ENCODE measurements around the gene AKAP9.

Gene AKAP9

DNA sequence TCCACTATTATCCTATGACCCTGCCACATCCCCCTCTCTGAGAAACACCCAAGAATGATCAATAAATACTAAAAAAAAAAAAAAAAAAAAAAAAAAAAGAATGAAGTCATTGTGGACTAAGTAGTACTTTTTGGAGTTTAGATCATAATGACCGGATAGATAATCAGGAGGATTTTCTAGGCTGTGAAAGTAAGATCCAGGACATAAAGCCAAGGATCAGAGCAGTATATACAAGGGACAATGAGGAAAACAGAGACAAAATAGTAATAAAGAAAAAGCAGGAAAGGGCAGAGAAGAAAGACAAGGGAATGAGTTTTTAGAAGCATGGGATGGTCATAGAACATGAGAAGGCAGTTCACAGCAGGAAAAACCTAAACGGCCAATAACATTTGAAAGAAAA lies 87.6 kb downstream of the AKAP9 start:
- H3K4me2 ChIP-seq: no peak overlapping the region
- no peak overlapping the region for H3K27ac ChIP-seq
- H3K4me3 ChIP-seq (IDR thresholded peaks at IDR 0.05; ENCODE audit: insufficient read depth, low read depth, low read length): no peak overlapping the region
- no peaks in the 10 kb centered on the region for H3K79me2 ChIP-seq (ENCODE audit: insufficient read depth, low read depth)
- no peak overlapping the region for H3K9ac ChIP-seq
- no peaks in the 10 kb centered on the region for H3K4me1 ChIP-seq (ENCODE audit: low read depth, poor library complexity, severe bottlenecking)
- H3K27me3 ChIP-seq (ENCODE audit: insufficient read depth, low read depth): no peaks in the 10 kb centered on the region
- H4K20me1 ChIP-seq (ENCODE audit: insufficient read depth): no peaks in the 10 kb centered on the region
- H2AFZ ChIP-seq (ENCODE audit: low read depth): no peak overlapping the region
- no peak for TF ChIP-seq CTCF (conservative IDR thresholded peaks at IDR 0.05; ENCODE audit: low read depth, low read length)
- 0 out of 2 replicates have a peak, but pooled peaks cover 5% of the 10 kb centered on the region for H3K36me3 ChIP-seq (ENCODE audit: insufficient read depth)

- Histone ChIP-seq H2AFZ (ENCODE audit: low read depth) (no peak overlapping the region), H3K4me1 (ENCODE audit: low read depth, poor library complexity, severe bottlenecking) (no peaks in the 10 kb centered on the region), H3K4me3 (IDR thresholded peaks at IDR 0.05; ENCODE audit: insufficient read depth, low read depth, low read length) (no peak overlapping the region), H3K27me3 (ENCODE audit: insufficient read depth, low read depth) (no peaks in the 10 kb centered on the region), H3K9ac (no peak overlapping the region), H4K20me1 (ENCODE audit: insufficient read depth) (no peaks in the 10 kb centered on the region), H3K36me3 (ENCODE audit: insufficient read depth) (0 out of 2 replicates have a peak, but pooled peaks cover 5% of the 10 kb centered on the region), H3K27ac (no peak overlapping the region), H3K79me2 (ENCODE audit: insufficient read depth, low read depth) (no peaks in the 10 kb centered on the region), H3K4me2 (no peak overlapping the region)
- no peak for TF ChIP-seq CTCF (conservative IDR thresholded peaks at IDR 0.05; ENCODE audit: low read depth, low read length)
Measured at GRCh38 chr7:92028686-92029085, 88.0 kb downstream of the AKAP9 start.

GRCh38 chr7:92034116-92034515 lies 93.5 kb downstream of the AKAP9 start:
- no peaks in the 10 kb centered on the region for H4K20me1 ChIP-seq (ENCODE audit: insufficient read depth)
- TF ChIP-seq CTCF (conservative IDR thresholded peaks at IDR 0.05; ENCODE audit: low read depth, low read length): no peak
- H3K27ac ChIP-seq: no peak overlapping the region

GRCh38 chr7:92035576-92035975 lies 94.9 kb downstream of the AKAP9 start:
- Histone ChIP-seq H3K27me3 (ENCODE audit: insufficient read depth, low read depth) (no peaks in the 10 kb centered on the region), H3K4me2 (no peak overlapping the region), H4K20me1 (ENCODE audit: insufficient read depth) (no peaks in the 10 kb centered on the region), H3K4me1 (ENCODE audit: low read depth, poor library complexity, severe bottlenecking) (no peaks in the 10 kb centered on the region), H3K9ac (no peak overlapping the region), H3K79me2 (ENCODE audit: insufficient read depth, low read depth) (no peaks in the 10 kb centered on the region), H3K36me3 (ENCODE audit: insufficient read depth) (peaks cover 9% of the 10 kb centered on the region; the same call in 1 of the 2 replicates), H3K4me3 (IDR thresholded peaks at IDR 0.05; ENCODE audit: insufficient read depth, low read depth, low read length) (no peak overlapping the region), H3K27ac (no peak overlapping the region), H2AFZ (ENCODE audit: low read depth) (no peak overlapping the region)
- no peak for TF ChIP-seq CTCF (conservative IDR thresholded peaks at IDR 0.05; ENCODE audit: low read depth, low read length)

More at GRCh38 chr7:92034116-92034515, 93.5 kb downstream of the AKAP9 start:
- Histone ChIP-seq H3K4me2 (no peak overlapping the region), H3K27me3 (ENCODE audit: insufficient read depth, low read depth) (no peaks in the 10 kb centered on the region), H3K9ac (no peak overlapping the region), H2AFZ (ENCODE audit: low read depth) (no peak overlapping the region), H3K36me3 (ENCODE audit: insufficient read depth) (peaks cover 8% of the 10 kb centered on the region; the same call in 1 of the 2 replicates), H3K4me3 (IDR thresholded peaks at IDR 0.05; ENCODE audit: insufficient read depth, low read depth, low read length) (no peak overlapping the region), H3K4me1 (ENCODE audit: low read depth, poor library complexity, severe bottlenecking) (no peaks in the 10 kb centered on the region), H3K79me2 (ENCODE audit: insufficient read depth, low read depth) (no peaks in the 10 kb centered on the region)
